Urothelium cell line (cell line): ENCODE results near the gene LMX1B.

Source experiments
- DNase-seq: peaks from one replicate; pipeline ENCODE4 v3.0.0; 2011; ENCODE audit warnings: low spot score, mixed read lengths
- FAIRE-seq: peaks from 2 replicates; lab custom pipeline; 2011; peaks lifted over from hg19 to GRCh38; lab: Jason Lieb, UNC

LMX1B gene

GRCh38 chr9:126617003-126617822 lies 3.5 kb downstream of the LMX1B start:
- no peak for DNase-seq
- no peak for FAIRE-seq

- no peak for DNase-seq
- no peak for FAIRE-seq
Measured at GRCh38 chr9:126617823-126618165, 4.1 kb downstream of the LMX1B start.

GRCh38 chr9:126618190-126618584 lies 4.5 kb downstream of the LMX1B start:
- DNase-seq (no peak), FAIRE-seq (no peak)

GRCh38 chr9:126618585-126619360 lies 5.0 kb downstream of the LMX1B start:
- no peak for FAIRE-seq

GRCh38 chr9:126619361-126620135 lies 5.8 kb downstream of the LMX1B start:
- FAIRE-seq (no peak), DNase-seq (no peak)

More at GRCh38 chr9:126618585-126619360, 5.0 kb downstream of the LMX1B start:
- DNase-seq, result no peak

- FAIRE-seq, result no peak
Measured at GRCh38 chr9:126620478-126620877, 6.8 kb downstream of the LMX1B start.

GRCh38 chr9:126621061-126621918 lies 7.6 kb downstream of the LMX1B start:
- FAIRE-seq, result no peak

More at GRCh38 chr9:126620478-126620877, 6.8 kb downstream of the LMX1B start:
- DNase-seq, result no peak

GRCh38 chr9:126621919-126622735 lies 8.4 kb downstream of the LMX1B start:
- FAIRE-seq (no peak), DNase-seq (no peak)

More at GRCh38 chr9:126621061-126621918, 7.6 kb downstream of the LMX1B start:
- DNase-seq, result no peak

- DNase-seq (no peak), FAIRE-seq (no peak)
Measured at GRCh38 chr9:126623314-126623666, 9.6 kb downstream of the LMX1B start.

GRCh38 chr9:126623667-126624478 lies 10.1 kb downstream of the LMX1B start:
- FAIRE-seq (no peak), DNase-seq (no peak)

- FAIRE-seq, result no peak
- no peak for DNase-seq
Measured at GRCh38 chr9:126624479-126624826, 10.7 kb downstream of the LMX1B start.

- no peak for DNase-seq
- no peak for FAIRE-seq
Measured at GRCh38 chr9:126624912-126625311, 11.2 kb downstream of the LMX1B start.

GRCh38 chr9:126625329-126626126 lies 11.8 kb downstream of the LMX1B start:
- no peak for FAIRE-seq

GRCh38 chr9:126626127-126626925 lies 12.6 kb downstream of the LMX1B start:
- no peak for FAIRE-seq

More at GRCh38 chr9:126625329-126626126, 11.8 kb downstream of the LMX1B start:
- DNase-seq, result no peak

GRCh38 chr9:126626926-126627233 lies 13.2 kb downstream of the LMX1B start:
- DNase-seq, result no peak
- FAIRE-seq, result no peak

More at GRCh38 chr9:126626127-126626925, 12.6 kb downstream of the LMX1B start:
- no peak for DNase-seq

- FAIRE-seq, result no peak
- DNase-seq, result no peak
Measured at GRCh38 chr9:126628146-126628545, 14.4 kb downstream of the LMX1B start.

GRCh38 chr9:126628969-126629674 lies 15.4 kb downstream of the LMX1B start:
- FAIRE-seq (no peak), DNase-seq (no peak)
